ENCODE data around the gene ST6GAL1. TPM values are rescaled to one million over a fixed set of nuclear protein-coding genes. Genes with fewer than 3 reads are reported as not detected.
"Not testable (repeated sequence)": the region's sequence is repeated elsewhere in the genome, so short reads cannot be mapped to it uniquely, and the experiment has no call there.

Gene ST6GAL1
- total RNA-seq, 1 experiment from 2014 or later, result 0.11 TPM

- no peaks in the 10 kb centered on the region for H3K9me3 ChIP-seq (replicated peaks)
- peaks cover 5% of the 10 kb centered on the region; the same call in 1 of the 2 replicates for H3K4me1 ChIP-seq (replicated peaks)
These were observed 112.6 kb downstream of the ST6GAL1 start for GRCh38 chr3:187042874-187043458.

GRCh38 chr3:187044206-187044605, 113.9 kb downstream of the ST6GAL1 start:
- H3K27me3 ChIP-seq (replicated peaks), result no peaks in the 10 kb centered on the region
- H3K9me3 ChIP-seq (replicated peaks), result no peaks in the 10 kb centered on the region
- H3K27ac ChIP-seq, result no peak overlapping the region
- H3K36me3 ChIP-seq, result no peaks in the 10 kb centered on the region
- H3K4me1 ChIP-seq (replicated peaks), result peaks cover 5% of the 10 kb centered on the region; the same call in 1 of the 2 replicates
- H3K4me3 ChIP-seq, result no peak overlapping the region
- DNase-seq (ENCODE audit: low read depth in 1 of 2, low spot score in 2 of 2), result no peak

More at GRCh38 chr3:187042874-187043458, 112.6 kb downstream of the ST6GAL1 start:
- DNase-seq (ENCODE audit: low read depth in 1 of 2, low spot score in 2 of 2), result no peak
- no peaks in the 10 kb centered on the region for H3K36me3 ChIP-seq
- H3K4me3 ChIP-seq, result no peak overlapping the region
- H3K27me3 ChIP-seq (replicated peaks), result no peaks in the 10 kb centered on the region
- H3K27ac ChIP-seq, result no peak overlapping the region

- DNase-seq (ENCODE audit: low read depth in 1 of 2, low spot score in 2 of 2), result no peak
- no peaks in the 10 kb centered on the region for H3K27me3 ChIP-seq (replicated peaks)
- H3K27ac ChIP-seq, result no peak overlapping the region
These were observed 114.7 kb downstream of the ST6GAL1 start for GRCh38 chr3:187044867-187045552.

GRCh38 chr3:187046033-187046432, 115.7 kb downstream of the ST6GAL1 start:
- H3K4me3 ChIP-seq, result no peak overlapping the region
- no peaks in the 10 kb centered on the region for H3K9me3 ChIP-seq (replicated peaks)
- no peaks in the 10 kb centered on the region for H3K27me3 ChIP-seq (replicated peaks)
- H3K4me1 ChIP-seq (replicated peaks), result peaks cover 5% of the 10 kb centered on the region; the same call in 1 of the 2 replicates
- no peak for DNase-seq (ENCODE audit: low read depth in 1 of 2, low spot score in 2 of 2)
- no peak overlapping the region for H3K27ac ChIP-seq
- no peaks in the 10 kb centered on the region for H3K36me3 ChIP-seq

More at GRCh38 chr3:187044867-187045552, 114.7 kb downstream of the ST6GAL1 start:
- no peaks in the 10 kb centered on the region for H3K36me3 ChIP-seq
- no peak overlapping the region for H3K4me3 ChIP-seq
- H3K4me1 ChIP-seq (replicated peaks), result peaks cover 5% of the 10 kb centered on the region; the same call in 1 of the 2 replicates
- H3K9me3 ChIP-seq (replicated peaks), result no peaks in the 10 kb centered on the region

GRCh38 chr3:187049462-187050101, 119.3 kb downstream of the ST6GAL1 start:
- Histone ChIP-seq H3K36me3 (no peaks in the 10 kb centered on the region), H3K9me3 (replicated peaks) (no peaks in the 10 kb centered on the region), H3K27me3 (replicated peaks) (no peaks in the 10 kb centered on the region), H3K4me1 (replicated peaks) (no peaks in the 10 kb centered on the region), H3K4me3 (no peak overlapping the region), H3K27ac (no peak overlapping the region)
- DNase-seq (ENCODE audit: low read depth in 1 of 2, low spot score in 2 of 2), result no peak

- no peak for DNase-seq (ENCODE audit: low read depth in 1 of 2, low spot score in 2 of 2)
- Histone ChIP-seq H3K36me3 (no peaks in the 10 kb centered on the region), H3K27me3 (replicated peaks) (no peaks in the 10 kb centered on the region), H3K4me1 (replicated peaks) (no peaks in the 10 kb centered on the region), H3K9me3 (replicated peaks) (no peaks in the 10 kb centered on the region), H3K4me3 (no peak overlapping the region), H3K27ac (no peak overlapping the region)
These were observed 120.7 kb downstream of the ST6GAL1 start for GRCh38 chr3:187051066-187051465.

- Histone ChIP-seq H3K9me3 (replicated peaks) (no peaks in the 10 kb centered on the region), H3K36me3 (no peaks in the 10 kb centered on the region), H3K27ac (no peak overlapping the region), H3K27me3 (replicated peaks) (no peaks in the 10 kb centered on the region), H3K4me3 (no peak overlapping the region), H3K4me1 (replicated peaks) (no peaks in the 10 kb centered on the region)
- no peak for DNase-seq (ENCODE audit: low read depth in 1 of 2, low spot score in 2 of 2)
These were observed 121.5 kb downstream of the ST6GAL1 start for GRCh38 chr3:187051724-187052366.

- H3K4me1 ChIP-seq (replicated peaks); H3K4me3 ChIP-seq; H3K27me3 ChIP-seq (replicated peaks): not testable (repeated sequence)
These were observed 122.1 kb downstream of the ST6GAL1 start for GRCh38 chr3:187052427-187052826.

GRCh38 chr3:187054433-187054832, 124.1 kb downstream of the ST6GAL1 start:
- H3K4me3 ChIP-seq; H3K27me3 ChIP-seq (replicated peaks); H3K4me1 ChIP-seq (replicated peaks); H3K36me3 ChIP-seq; H3K27ac ChIP-seq; H3K9me3 ChIP-seq (replicated peaks); DNase-seq (ENCODE audit: low read depth in 1 of 2, low spot score in 2 of 2): not testable (repeated sequence)

More at GRCh38 chr3:187052427-187052826, 122.1 kb downstream of the ST6GAL1 start:
- not testable (repeated sequence) for H3K9me3 ChIP-seq (replicated peaks); H3K27ac ChIP-seq; H3K36me3 ChIP-seq; DNase-seq (ENCODE audit: low read depth in 1 of 2, low spot score in 2 of 2)

GRCh38 chr3:187057803-187058202, 127.5 kb downstream of the ST6GAL1 start:
- H3K27ac ChIP-seq; DNase-seq (ENCODE audit: low read depth in 1 of 2, low spot score in 2 of 2); H3K4me1 ChIP-seq (replicated peaks); H3K4me3 ChIP-seq; H3K27me3 ChIP-seq (replicated peaks); H3K9me3 ChIP-seq (replicated peaks); H3K36me3 ChIP-seq: not testable (repeated sequence)

GRCh38 chr3:187061748-187062147, 131.4 kb downstream of the ST6GAL1 start:
- no peaks in the 10 kb centered on the region for H3K27me3 ChIP-seq (replicated peaks)
- no peak overlapping the region for H3K4me3 ChIP-seq
- no peak overlapping the region for H3K27ac ChIP-seq
- no peaks in the 10 kb centered on the region for H3K9me3 ChIP-seq (replicated peaks)
- no peaks in the 10 kb centered on the region for H3K36me3 ChIP-seq
- no peak for DNase-seq (ENCODE audit: low read depth in 1 of 2, low spot score in 2 of 2)
- H3K4me1 ChIP-seq (replicated peaks), result no peaks in the 10 kb centered on the region

- Histone ChIP-seq H3K27me3 (replicated peaks) (no peaks in the 10 kb centered on the region), H3K9me3 (replicated peaks) (no peaks in the 10 kb centered on the region), H3K4me3 (no peak overlapping the region), H3K36me3 (no peaks in the 10 kb centered on the region), H3K4me1 (replicated peaks) (no peaks in the 10 kb centered on the region), H3K27ac (no peak overlapping the region)
- no peak for DNase-seq (ENCODE audit: low read depth in 1 of 2, low spot score in 2 of 2)
These were observed 132.3 kb downstream of the ST6GAL1 start for GRCh38 chr3:187062526-187063177.

- no peak for DNase-seq (ENCODE audit: low read depth in 1 of 2, low spot score in 2 of 2)
These were observed 133.2 kb downstream of the ST6GAL1 start for GRCh38 chr3:187063286-187064121.

More at GRCh38 chr3:187063286-187064121, 133.2 kb downstream of the ST6GAL1 start:
- Histone ChIP-seq H3K36me3 (no peaks in the 10 kb centered on the region), H3K4me3 (no peak overlapping the region), H3K27me3 (replicated peaks) (no peaks in the 10 kb centered on the region), H3K4me1 (replicated peaks) (no peaks in the 10 kb centered on the region), H3K9me3 (replicated peaks) (no peaks in the 10 kb centered on the region), H3K27ac (no peak overlapping the region)
